Measurements from ENCODE around the gene STAT4.

GRCh38 chr2:191189112-191189635 is 38.4 kb upstream of the STAT4 start:
- TF ChIP-seq, protein P1, sequence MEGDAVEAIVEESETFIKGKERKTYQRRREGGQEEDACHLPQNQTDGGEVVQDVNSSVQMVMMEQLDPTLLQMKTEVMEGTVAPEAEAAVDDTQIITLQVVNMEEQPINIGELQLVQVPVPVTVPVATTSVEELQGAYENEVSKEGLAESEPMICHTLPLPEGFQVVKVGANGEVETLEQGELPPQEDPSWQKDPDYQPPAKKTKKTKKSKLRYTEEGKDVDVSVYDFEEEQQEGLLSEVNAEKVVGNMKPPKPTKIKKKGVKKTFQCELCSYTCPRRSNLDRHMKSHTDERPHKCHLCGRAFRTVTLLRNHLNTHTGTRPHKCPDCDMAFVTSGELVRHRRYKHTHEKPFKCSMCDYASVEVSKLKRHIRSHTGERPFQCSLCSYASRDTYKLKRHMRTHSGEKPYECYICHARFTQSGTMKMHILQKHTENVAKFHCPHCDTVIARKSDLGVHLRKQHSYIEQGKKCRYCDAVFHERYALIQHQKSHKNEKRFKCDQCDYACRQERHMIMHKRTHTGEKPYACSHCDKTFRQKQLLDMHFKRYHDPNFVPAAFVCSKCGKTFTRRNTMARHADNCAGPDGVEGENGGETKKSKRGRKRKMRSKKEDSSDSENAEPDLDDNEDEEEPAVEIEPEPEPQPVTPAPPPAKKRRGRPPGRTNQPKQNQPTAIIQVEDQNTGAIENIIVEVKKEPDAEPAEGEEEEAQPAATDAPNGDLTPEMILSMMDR (IDR thresholded peaks at IDR 0.05 in 4 of 5, conservative IDR thresholded peaks at IDR 0.05 in 1 of 5), result no peak
- TF ChIP-seq POLR2A (IDR thresholded peaks at IDR 0.05), result no peak

Data from gastrocnemius medialis (tissue), 4 donors.